CD4-positive, alpha-beta T cell treated with Interleukin-17A for 4 hours (primary cell): Measurements from ENCODE around the gene CPE.
"Not testable (repeated sequence)": the region's sequence is repeated elsewhere in the genome, so short reads cannot be mapped to it uniquely, and the experiment has no call there.

Experiments
- DNase-seq: peaks from one replicate; pipeline ENCODE4 v3.0.0-alpha.2; 2020; ENCODE audit warnings: mixed read lengths

CPE gene

GRCh38 chr4:165378745-165379677, at the start of gene CPE:
Gene CPE (plus strand): TSS chr4:165379008. CDS start chr4:165379222, 214 bp downstream.
- DNase-seq: peak; percentile 43

GRCh38 chr4:165330071-165330470, 48.7 kb upstream of the CPE start:
- no peak for DNase-seq

DNA sequence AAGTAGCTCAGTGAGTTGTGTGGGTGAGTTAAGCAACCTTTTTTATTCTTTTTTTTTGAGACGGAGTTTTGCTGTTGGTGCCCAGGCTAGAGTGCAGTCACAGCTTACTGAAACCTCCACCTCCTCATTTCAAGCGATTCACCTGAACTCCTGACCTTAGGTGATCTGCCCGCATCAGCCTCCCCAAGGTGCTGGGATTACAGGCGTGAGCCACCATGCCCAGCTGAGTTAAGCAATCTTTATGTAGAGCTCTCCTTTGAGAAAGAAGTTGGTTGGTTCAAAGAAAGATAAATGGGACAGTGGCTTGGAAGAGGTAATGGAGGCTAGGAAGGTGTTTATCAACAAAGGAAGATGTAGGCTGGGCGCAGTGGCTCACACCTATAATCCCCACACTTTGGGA, 48.1 kb upstream of the CPE start:
- no peak for DNase-seq

DNA sequence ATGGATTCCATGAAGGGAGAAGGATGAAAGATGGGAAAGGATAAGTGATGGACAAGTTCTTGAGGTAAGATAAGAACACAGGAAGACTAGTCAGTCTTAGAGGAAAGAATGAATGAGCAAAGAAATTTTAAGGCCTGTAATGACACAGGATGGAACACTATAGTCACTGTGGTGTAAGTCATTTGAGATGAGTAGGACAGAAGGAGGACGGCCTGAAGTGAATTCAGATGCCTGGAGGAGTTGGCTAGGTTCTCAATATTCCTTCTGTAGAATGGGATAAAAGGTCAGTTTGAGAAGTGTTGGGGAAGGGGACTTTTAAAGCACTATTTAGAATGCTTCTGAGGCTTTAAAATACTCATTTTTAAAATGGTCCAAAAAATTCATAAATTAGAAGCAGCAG, 47.4 kb upstream of the CPE start:
- no peak for DNase-seq

DNA sequence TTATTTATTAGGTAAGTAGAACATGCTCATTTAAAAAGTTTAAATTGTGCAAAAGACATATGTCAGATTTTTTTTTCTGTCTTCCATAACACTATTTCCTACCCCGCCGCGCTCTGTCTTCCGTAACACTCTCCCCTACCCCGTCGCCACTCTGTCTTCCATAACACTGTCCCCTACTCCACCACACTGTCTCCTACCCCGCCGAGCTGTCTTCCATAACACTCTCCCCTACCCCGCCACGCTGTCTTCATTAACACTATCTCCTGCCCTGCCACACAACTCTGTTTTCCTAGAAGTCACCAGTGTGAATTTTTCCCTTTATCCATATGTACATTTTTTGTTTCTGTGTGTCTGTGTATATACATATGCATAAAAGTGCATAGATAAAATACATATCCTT, 47.0 kb upstream of the CPE start:
- DNase-seq: no peak

DNA sequence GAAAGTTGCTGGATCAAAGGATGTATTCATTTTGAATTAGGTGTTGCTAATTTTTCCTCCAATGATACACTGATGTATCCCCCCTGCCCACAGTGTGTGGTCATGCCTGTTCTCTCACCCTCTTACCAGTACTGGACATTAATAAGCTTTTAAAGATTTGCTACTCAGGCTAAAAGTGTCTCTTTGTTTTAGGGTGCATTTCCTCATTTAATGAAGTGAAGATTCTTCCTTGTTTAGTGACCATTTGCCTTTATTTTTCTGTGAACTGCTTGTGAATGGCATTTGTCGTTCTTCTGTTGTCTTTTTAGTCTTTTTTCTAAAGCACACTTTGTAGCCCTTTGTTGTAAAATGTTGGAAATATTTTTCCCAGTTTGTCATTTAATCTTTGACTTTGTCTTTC, 46.3 kb upstream of the CPE start:
- no peak for DNase-seq

DNA sequence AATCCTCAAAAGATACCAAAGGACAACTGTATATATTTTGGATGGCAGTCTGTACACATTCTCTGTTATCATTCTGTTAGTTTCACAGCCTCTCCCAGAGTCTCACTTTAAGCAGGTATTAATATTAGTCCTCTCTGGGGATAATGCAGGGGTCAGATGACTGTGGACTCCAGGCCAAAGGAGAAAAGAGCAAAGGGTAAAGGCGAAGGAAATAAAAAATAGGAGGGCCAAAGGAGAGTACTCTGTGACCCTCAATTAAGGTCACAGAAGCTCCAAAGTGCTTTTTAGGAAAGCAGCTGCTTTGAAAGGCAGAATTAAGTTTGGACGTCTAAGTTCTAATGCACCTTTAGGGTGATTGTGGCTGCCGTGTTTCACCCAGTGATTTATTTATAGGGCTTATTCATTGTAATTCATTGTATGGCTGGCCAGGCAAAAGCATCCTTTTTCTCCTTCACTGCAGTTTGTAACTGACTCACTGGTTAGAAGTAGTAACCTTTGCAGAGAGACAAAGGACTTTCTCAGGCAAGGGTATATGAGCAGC, 43.6 kb upstream of the CPE start:
- no peak for DNase-seq

DNA sequence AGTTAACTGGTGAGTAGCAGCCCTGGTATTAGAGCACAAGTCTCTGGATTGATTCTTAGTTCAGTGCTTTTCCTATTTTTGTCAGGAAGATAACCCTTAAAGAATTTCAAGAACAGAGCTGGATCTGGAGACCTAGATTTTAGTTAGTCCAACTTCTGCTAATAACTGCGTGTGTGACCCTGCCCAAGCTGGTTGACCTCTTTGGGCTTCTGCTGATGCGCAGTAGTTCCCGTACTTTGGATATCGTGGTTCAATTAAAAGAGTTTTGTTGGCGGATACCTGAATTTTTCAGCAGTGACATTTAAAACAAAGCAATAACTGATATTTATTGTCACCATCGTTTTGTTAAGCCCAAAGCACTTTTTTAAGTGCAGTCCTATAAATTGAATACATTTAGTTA, 42.1 kb upstream of the CPE start:
- no peak for DNase-seq

DNA sequence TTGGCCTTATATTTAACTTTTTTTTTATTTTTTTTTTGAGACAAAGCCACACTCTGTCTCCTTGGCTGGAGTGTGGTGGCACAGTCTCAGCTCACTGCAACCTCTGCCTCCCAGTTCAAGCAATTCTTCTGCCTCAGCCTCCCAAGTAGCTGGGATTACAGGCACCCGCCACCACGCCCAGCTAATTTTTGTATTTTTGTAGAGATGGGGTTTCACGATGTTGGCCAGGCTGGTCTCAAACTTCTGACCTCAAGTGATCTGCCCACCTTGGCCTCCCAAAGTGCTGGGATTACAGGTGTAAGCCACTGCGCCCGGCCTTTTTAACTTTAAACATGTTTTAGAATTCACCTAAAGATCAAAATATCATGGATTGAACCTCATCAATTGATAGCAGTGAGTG, 36.5 kb upstream of the CPE start:
- not testable (repeated sequence) for DNase-seq

DNA sequence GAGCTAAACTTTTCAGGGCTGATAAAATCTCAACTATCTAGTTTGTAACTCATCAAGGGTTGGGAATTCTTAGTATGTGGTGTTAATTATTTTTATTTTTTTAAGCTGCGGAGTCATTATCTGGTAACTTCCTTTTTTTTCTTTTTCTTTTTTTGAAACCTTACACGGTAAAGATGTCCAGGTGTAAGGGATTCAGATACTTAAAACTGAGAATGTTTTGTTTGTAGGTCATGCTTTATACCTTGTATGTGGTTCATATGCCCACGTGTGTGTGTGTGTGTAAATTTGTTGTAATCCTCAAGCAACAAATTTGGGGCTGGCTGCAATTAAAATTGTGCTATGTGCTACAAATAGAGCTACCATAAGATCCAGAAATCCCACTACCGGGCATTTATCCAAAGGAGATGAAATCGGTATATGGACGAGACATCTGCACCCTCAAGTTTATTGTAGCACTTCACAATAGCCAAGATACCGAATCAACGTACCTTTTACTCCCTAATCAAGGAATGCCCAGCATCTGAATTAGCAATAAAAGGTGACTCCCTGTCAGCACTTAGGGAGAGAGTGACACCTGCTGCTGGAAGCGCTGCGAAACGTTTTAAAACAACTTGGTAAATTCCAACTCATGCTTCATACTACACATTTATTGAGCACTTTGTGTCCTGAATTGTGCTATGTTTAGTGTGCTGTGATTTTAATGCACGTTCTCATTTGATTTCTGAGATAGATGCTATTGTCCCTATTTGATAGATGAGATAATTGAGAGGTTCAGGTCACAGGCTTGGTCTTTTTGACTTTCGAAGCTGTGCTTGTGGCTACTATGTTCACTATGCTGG, 35.2 kb upstream of the CPE start:
- peak; percentile 38 for DNase-seq

GRCh38 chr4:165345666-165346417, 33.0 kb upstream of the CPE start:
- no peak for DNase-seq

- no peak for DNase-seq
These were observed 30.9 kb upstream of the CPE start for GRCh38 chr4:165347647-165348569.

DNA sequence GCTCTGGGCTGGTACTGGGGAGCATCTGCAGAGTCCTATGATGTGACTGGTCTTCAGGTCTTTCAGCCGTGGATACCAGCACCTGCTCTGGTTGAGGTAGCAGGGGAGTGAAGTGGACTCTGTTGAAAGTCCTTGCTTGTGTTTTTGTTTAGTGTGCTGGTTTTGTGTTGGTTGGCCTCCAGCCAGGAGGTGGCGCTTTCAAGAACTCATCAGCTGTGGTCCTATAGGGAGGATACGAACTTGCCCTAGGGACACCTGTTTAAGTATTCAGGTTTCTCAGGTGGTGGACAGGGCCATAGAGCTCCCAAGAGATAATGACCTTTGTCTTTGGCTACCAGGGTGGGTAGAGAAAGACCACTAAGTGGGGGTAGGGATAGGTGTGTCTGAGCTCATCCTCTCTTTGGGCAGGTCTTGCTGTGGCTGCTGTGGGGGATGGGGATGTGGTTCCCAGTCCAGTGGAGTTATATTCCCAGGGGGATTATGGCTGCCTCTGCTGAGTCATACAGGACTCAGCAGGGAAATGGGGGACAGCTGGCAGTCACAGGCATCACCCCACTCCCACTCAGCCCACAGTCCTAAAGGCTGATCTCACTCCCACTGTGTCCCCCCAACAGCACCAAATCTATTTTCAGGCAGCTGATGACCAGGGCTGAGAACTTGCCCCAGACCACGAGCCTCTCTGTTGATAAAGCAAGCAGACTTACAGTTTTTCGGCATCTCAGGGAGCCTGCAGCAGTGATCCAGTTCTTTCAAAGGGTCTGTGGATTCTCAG, 27.3 kb upstream of the CPE start:
- DNase-seq: no peak

GRCh38 chr4:165355900-165356300, 22.9 kb upstream of the CPE start:
- no peak for DNase-seq

DNA sequence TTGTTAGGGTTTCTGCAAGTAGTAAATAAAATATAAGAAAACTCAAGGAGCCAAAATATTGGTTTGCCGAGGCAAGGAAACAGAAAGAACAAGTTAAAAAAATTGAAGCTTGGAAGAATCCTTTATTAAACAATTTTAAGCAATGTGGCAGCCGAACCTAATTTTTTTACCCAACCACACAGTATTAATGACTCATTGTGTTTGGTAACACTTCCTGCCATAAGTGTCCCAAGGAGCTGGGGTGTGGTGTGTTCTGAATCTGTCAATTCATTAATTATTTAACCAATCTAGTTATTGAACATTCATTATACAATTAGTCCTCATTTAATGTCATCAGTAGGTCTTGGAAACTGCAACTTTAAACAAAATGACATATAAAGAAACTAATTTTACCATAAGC, 19.3 kb upstream of the CPE start:
- no peak for DNase-seq

GRCh38 chr4:165360041-165360695, 18.6 kb upstream of the CPE start:
- DNase-seq: no peak

DNA sequence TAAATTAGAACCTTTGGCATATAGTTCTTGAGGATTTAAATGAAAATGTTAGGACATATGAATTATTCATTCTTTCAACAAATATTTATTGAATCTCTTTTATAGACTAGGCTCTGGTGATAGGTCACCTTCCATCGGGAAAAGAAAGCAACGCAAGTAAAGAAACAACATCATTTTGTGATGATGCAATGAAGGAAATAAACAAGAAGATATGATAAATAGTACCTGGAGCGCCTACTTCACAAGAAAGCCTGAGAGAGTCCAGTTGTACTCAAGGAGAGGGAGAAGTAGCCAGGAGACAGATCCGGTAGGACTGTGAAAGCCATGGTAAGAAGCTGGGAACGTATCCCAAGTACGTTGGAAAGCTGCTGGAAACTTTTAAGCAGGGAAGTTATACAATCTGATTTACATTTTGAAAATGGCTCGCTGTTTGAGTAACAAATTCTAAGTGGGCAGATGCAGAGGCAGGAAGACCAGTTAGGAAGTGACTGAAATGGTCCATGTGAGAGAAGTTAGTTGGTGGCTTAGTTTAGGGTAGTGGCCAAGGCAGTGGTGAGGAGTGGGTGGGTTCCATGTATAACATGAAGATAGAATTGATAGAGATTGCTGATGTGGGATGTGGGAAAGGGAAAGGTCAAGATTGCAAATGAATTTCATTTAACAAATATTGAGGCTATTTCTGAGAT, 17.7 kb upstream of the CPE start:
- no peak for DNase-seq

GRCh38 chr4:165361810-165362209, 17.0 kb upstream of the CPE start:
- no peak for DNase-seq

GRCh38 chr4:165364452-165365080, 14.2 kb upstream of the CPE start:
- DNase-seq: no peak
